HG03575 (cell line): Measurements from ENCODE around the gene ANKRD10.

ENCODE experiments used
- ATAC-seq: cut with Tn5 transposase; IDR thresholded peaks from one replicate; pipeline ENCODE4 v1.9.1; 2021; ENCODE audit not compliant: unreplicated experiment, insufficient number of reproducible peaks, low FRiP score; ENCODE audit errors: extremely low read depth

Gene ANKRD10

GRCh38 chr13:110890279-110891165 is 24.3 kb downstream of the ANKRD10 start:
- no peak for ATAC-seq

- no peak for ATAC-seq
These were observed 26.5 kb downstream of the ANKRD10 start for GRCh38 chr13:110888390-110888789.

- ATAC-seq = no peak
These were observed 27.1 kb downstream of the ANKRD10 start for GRCh38 chr13:110887597-110888333.

- no peak for ATAC-seq
These were observed 27.8 kb downstream of the ANKRD10 start for GRCh38 chr13:110886870-110887596.

DNA sequence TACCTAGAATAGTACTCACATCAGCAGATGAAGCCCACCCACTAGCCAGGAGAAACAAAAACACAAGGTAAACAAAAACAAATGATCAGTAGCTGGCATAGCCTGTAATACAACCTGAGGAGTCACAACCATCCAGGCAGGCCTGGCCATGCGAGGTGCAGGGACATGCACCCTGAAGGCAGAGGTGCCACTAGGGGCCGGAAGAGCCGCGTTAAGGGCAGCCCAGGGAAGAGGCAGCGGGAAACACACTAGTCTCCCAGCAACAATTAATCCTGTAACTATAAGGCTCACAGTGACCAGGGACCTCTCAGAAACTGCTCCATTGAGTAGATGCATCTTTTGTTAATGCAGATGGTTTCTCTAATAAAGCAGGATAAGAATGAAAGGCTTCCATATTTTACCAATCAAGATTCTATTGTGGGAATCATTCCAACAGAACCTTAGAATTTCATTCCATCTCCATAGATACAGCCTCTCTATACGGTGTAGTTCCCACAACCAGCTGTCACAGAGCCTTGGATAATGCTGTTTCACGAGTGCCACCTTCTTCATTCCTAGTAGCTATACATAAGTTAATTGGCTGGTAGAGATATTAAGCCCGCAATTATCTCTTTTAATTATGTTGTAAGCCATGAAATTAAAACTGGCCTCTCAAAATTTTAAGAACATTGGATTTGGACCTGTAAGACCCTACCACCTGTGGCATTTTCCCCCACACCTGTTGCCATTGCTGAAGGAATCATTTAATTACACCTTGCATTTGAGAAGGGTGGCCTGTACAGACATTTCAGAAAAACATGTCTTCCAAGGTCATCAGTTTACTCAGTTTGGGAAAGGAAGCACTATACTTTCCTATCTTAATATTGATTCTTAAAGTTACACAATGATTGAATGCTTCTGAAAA is 28.7 kb downstream of the ANKRD10 start:
- no peak for ATAC-seq

DNA sequence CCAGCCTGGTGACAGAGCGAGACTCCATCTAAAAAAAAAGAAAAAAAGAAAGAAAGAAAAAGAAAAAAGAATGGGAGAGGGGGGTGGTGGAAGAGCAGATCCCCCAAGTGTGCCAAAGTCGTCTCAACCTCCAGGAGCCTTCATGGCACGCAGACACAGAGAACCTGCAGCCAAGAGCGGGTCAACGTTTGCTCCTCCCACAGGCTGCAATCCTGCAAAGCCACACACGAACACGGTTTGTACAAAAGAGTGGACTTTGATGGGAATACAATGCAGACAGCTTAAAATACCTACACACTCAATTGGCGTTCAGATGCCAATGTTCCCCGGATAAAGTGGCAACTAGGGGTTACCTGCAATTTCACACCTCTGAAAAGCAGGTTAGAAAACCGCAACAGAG is 29.4 kb downstream of the ANKRD10 start:
- ATAC-seq = no peak

DNA sequence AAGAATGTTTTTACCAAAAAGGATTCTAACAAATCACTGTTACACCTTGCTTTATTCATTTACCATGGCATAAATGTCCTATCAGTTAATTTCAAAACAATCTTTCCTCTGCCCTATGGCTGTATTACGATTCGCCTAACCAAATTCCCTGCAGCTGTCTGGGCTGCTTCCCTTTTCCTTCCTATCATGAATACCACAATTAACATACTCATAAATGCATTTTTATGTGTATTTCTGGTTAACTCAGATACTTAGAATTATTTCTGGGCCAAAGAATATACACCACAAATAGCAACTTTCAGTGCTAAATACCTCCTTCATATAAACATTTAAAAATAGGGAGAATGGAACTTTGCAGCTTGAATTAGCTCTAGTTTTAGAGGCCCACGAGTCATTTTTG is 30.4 kb downstream of the ANKRD10 start:
- no peak for ATAC-seq

GRCh38 chr13:110883542-110883941 is 31.3 kb downstream of the ANKRD10 start:
- ATAC-seq = no peak

GRCh38 chr13:110882972-110883371 is 31.9 kb downstream of the ANKRD10 start:
- no peak for ATAC-seq

DNA sequence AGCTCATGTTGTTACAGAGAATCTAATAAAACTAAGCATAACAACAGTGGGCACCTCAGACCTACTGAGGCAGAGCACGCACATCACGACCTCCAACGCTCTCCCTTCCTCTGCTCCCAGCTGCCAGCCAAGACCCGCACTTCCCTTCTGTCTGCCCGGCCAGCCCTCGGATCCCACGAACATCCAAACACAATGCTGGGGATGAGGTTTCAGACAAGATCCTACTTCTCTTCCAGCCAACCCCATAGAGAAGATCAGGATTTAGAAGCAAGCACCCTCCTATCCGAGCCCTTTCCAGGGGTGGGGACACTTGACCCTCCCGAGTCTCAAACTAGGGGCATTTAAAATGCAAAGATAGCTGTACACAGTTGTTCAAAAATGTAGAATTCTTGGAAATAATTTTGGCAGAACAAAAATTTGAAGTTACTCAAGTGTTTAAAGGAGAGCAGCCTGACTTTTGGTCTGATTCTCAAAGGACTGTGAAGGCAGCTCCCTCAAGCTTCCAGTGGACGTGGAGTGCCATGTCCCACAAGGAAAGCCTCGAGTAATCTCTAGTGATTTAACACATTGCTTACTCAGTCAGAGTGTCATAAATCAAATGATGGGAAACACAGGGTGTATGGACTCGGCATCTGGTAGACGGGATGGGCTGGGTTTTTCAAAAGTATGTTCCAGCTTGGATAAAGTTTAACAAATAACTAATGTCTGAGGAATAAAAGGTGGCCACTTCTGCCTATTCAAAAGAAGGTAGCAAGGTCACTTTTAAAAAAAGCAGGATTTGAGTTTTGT is 32.8 kb downstream of the ANKRD10 start:
- no peak for ATAC-seq

DNA sequence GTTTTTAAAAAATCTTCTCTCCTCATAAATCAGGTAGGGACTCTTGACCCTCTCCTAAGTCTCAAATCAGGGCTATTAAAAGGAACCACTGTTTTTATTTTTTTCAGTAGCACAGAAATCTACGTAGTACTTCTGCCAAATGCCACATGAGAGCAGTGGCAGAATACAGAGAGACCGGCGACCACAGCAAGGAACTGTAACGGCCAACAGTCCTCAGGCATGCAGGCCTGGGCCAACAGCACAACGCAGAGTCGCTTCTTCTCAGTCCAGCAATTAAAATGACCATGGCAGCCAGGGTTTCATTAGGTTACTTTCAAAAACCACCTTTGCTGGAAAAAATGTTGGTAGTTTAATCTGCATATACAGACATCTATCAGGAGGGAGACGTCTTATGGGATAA is 34.2 kb downstream of the ANKRD10 start:
- no peak for ATAC-seq

DNA sequence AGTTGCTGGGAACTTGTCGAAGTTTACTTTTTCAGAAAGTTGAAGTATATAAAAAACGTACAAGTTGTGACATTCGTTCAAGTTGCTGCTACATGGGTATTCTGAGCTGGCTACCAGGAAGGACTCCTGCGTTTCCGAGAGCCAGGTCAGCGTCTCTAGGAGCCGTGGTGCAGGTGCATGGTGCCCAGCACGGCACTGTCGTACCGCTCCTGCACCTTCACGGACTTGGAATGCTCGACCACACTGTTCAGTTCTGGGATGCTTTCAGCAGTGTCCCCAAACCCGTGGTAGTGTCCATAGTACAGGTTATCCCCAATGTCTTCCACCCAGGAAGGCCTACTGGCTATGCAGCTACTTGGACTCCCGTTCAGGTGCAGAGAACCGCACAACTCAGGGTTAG is 35.4 kb downstream of the ANKRD10 start:
- no peak for ATAC-seq

DNA sequence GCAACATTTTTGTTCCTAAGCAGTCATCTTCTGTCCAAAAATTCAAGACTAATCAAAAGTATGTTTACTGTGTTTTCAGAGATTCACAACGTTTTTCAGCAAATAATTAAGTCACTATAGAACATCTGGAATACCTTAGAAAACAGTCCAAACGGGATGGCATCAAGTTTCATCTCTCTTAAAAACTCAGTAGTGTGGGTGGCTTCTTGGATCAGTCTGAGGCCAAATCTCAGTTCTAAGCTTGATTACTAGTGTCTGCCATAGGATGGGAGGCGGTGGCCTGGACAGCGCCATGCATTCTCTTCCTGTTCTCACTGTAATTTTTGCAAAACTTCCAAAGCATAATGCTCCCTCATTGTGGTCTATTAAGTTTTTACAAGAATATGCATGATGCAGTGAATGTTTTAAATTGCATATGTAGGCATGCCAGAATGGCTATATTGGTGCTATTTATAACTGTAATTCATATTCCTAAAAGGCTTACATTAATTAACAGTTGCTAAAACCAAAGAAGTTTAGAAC is 37.1 kb downstream of the ANKRD10 start:
- ATAC-seq = no peak

DNA sequence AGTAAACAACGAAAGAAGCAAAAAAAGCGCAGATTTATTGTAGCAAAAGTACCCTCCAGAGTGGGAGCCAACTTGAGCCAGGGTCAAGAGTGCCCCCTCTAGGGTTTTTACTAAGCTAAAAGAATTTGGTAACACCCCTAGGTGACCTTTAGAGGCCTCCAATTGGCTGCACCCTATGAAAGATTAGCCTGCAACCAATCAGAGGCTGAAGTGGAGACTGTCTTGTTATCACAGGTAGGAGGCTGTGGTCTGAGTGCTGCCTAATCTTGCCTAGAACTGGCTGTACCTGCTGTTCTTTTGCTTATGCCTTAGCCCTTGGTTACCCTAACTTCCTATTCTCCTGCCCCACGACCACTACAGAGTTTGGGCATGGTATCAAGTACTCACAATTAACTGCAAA is 38.3 kb downstream of the ANKRD10 start:
- no peak for ATAC-seq

- no peak for ATAC-seq
These were observed 39.6 kb downstream of the ANKRD10 start for GRCh38 chr13:110875241-110875640.

- ATAC-seq = no peak
These were observed 40.3 kb downstream of the ANKRD10 start for GRCh38 chr13:110874508-110874960.

DNA sequence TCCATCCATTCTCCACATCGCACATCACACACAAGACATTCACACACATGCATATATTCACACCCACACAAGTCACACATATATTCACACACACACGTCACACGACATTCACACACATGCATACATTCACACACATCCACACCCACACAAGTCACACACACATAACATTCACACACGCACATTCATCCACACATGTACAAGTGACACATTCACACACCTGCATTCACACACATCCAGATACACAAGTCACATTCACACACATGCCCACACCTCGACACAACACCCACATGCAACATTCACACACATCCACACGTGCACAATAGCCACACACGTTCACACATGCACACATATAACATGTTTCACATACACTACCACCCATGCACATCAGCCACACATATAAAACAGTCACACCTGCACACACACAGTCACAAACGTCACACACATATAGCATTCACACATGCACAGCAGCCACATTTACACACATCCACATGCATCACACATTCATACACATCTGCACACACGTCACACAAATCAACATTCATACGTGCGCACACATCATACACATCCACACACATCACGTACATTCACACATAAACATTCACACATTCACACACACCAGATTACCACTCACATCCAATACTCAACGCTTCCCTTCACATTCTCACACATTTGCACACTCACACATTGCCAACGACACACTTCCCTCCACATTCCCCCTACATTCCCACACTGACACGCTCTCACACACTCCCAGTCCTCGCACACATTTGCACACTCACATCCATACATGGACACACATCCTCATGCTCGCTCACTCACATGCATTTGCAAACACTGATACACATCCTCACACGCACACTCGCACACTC is 41.0 kb downstream of the ANKRD10 start:
- no peak for ATAC-seq
